ENCODE data around the gene SCARF2. TPM values are rescaled to one million over a fixed set of nuclear protein-coding genes. Genes with fewer than 3 reads are reported as not detected.
"Not testable (repeated sequence)": the region's sequence is repeated elsewhere in the genome, so short reads cannot be mapped to it uniquely, and the experiment has no call there.

Gene SCARF2
- polyA plus RNA-seq, 2 of the 4 experiments (the other 2 are of a cell fraction) = 0.35 to 0.66 TPM

DNA sequence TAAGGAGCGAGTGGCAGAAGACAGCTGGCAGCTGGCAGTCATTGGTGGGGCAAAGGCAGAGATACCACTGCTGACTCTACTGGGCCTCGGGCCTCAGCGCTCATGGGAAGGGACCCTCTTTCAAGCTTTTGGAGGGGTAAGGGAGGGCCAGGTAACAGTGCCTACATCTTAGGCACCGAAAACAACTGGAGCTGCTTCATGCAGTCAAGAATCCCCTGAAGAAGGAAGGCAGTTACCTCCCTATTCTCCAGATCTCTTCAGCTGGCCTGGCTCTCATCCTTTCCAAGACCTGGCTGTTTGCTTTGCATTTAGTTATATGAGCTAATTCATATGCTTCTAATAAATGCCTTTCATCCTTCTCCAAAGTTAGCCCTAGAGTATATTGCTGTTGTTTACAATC is 59.5 kb downstream of the SCARF2 start:
- POLR2A ChIA-PET = no interaction called here
- no peaks in the 10 kb centered on the region for H3K9me3 ChIP-seq
- no peak overlapping the region for H3K27ac ChIP-seq
- 84% methylated on average over 4 of the region's 4 CpGs for WGBS (ENCODE audit: missing lambda C conversion rate)
- H3K4me3 ChIP-seq = no peak overlapping the region
- TF ChIP-seq HOXA7 (CRISPR knock-in tag; IDR thresholded peaks at IDR 0.05) (no peak), SMC3 (IDR thresholded peaks at IDR 0.05) (no peak), NFE2L2 (conservative IDR thresholded peaks at IDR 0.05; ENCODE audit: low read length) (no peak), RFX5 (IDR thresholded peaks at IDR 0.05) (no peak), ESRRA (IDR thresholded peaks at IDR 0.05; ENCODE audit: borderline replicate concordance, low read length) (no peak)
- FAIRE-seq = no peak
- no peaks in the 10 kb centered on the region for H3K4me1 ChIP-seq
- no peak for DNase-seq (ENCODE audit: low read depth in 1 of 2, low spot score in 1 of 2)
- CTCF ChIA-PET = interaction anchor here (0.7 kb wide), 1 partner anchor 29 kb away, joined by 3 read pairs; no protein-coding TSS in a partner anchor
- ATAC-seq = no peak
- H3K4me2 ChIP-seq = no peak overlapping the region

DNA sequence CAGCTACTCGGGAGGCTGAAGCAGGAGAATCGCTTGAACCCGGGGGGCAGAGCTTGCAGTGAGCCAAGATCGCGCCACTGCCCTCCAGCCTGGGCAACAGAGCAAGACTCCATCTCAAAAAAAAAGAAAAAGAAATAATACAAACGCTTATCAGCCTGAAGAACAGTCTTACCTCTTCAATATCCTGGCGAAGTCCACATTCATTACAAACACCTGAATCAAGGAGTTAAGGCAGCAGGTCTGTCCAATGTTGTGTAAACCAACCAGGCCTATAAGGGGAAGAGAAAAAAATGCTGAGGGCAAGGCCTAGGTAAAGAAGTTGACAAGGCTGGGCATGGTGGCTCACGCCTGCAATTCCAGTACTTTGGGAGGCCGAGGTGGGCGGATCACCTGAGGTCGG is 60.6 kb downstream of the SCARF2 start:
- ATAC-seq; CTCF ChIA-PET; H3K4me2 ChIP-seq; H3K9me3 ChIP-seq; H3K4me1 ChIP-seq; POLR2A ChIA-PET; FAIRE-seq; H3K27ac ChIP-seq; DNase-seq (ENCODE audit: low read depth in 1 of 2, low spot score in 1 of 2); H3K4me3 ChIP-seq: not testable (repeated sequence)
- 88% methylated on average over 11 of the region's 11 CpGs for WGBS (ENCODE audit: missing lambda C conversion rate)

DNA sequence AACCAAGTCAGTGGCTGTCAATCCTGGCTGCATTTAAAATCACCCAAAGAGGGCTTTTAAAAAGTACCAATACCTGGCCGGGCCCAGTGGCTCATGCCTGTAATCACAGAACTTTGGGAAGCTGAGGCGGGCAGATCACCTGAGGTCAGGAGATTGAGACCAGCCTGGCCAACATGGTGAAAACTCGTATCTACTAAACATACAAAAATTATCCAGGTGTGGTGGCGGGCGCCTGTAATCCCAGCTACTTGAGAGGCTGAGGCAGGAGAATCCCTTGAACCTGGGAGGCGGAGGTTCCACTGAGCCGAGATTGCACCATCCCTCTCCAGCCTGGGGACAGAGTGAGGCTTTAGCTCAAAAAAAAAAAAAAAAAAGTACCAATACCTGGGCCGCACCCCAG is 61.3 kb downstream of the SCARF2 start:
- CTCF ChIA-PET; H3K4me3 ChIP-seq; H3K27ac ChIP-seq; DNase-seq (ENCODE audit: low read depth in 1 of 2, low spot score in 1 of 2); POLR2A ChIA-PET; H3K4me1 ChIP-seq; FAIRE-seq; ATAC-seq; H3K9me3 ChIP-seq; H3K4me2 ChIP-seq: not testable (repeated sequence)
- WGBS (ENCODE audit: missing lambda C conversion rate) = 74% methylated on average over 8 of the region's 8 CpGs

Small RNAs within 50 kb of the gene (small RNA-seq; reads per million reads assigned to genes)
- gene RF00019 (0 reads per million in 6 experiments), gene RN7SL812P (0 to 0.16 (median 0) reads per million in 6 experiments), gene RNU6-225P (0 reads per million in 6 experiments), gene RNY1P9 (0 reads per million in 6 experiments)

Other genes starting within 250 kb of the SCARF2 start
- gene RTN4R, start 169.5 kb downstream of the SCARF2 start, polyA plus RNA-seq (2011; rRNA removed) = 1.0 and 1.2 TPM in 2 replicates
- gene RTN4R, start 169.5 kb downstream of the SCARF2 start, polyA plus RNA-seq (2017; fragmentation: RNase III; extraction: RNeasy Plus Mini Kit Qiagen cat#74134 plus additional on column Dnase treatment) = 2.1 to 2.8 TPM (median 2.7 TPM) in 3 replicates
- 15.5 and 17.9 TPM in 2 replicates for gene DGCR6L, start 117.8 kb downstream of the SCARF2 start, polyA plus RNA-seq (2011; rRNA removed)
- 23.1 to 27.0 TPM (median 26.1 TPM) in 3 replicates for gene DGCR6L, start 117.8 kb downstream of the SCARF2 start, polyA plus RNA-seq (2017; fragmentation: RNase III; extraction: RNeasy Plus Mini Kit Qiagen cat#74134 plus additional on column Dnase treatment)
- 4.3 and 5.1 TPM in 2 replicates for gene ZNF74, start 43.7 kb downstream of the SCARF2 start, polyA plus RNA-seq (2011; rRNA removed)
- gene ZNF74, start 43.7 kb downstream of the SCARF2 start, polyA plus RNA-seq (2017; fragmentation: RNase III; extraction: RNeasy Plus Mini Kit Qiagen cat#74134 plus additional on column Dnase treatment) = 5.8 to 7.4 TPM (median 5.9 TPM) in 3 replicates
- gene KLHL22, start 58.0 kb upstream of the SCARF2 start, polyA plus RNA-seq (2011; rRNA removed) = 11.7 and 13.9 TPM in 2 replicates
- 10.5 to 12.1 TPM (median 11.7 TPM) in 3 replicates for gene KLHL22, start 58.0 kb upstream of the SCARF2 start, polyA plus RNA-seq (2017; fragmentation: RNase III; extraction: RNeasy Plus Mini Kit Qiagen cat#74134 plus additional on column Dnase treatment)
- 10.7 and 11.3 TPM in 2 replicates for gene MED15, start 69.8 kb upstream of the SCARF2 start, polyA plus RNA-seq (2011; rRNA removed)
- 29.7 to 32.6 TPM (median 30.5 TPM) in 3 replicates for gene MED15, start 69.8 kb upstream of the SCARF2 start, polyA plus RNA-seq (2017; fragmentation: RNase III; extraction: RNeasy Plus Mini Kit Qiagen cat#74134 plus additional on column Dnase treatment)